Right cardiac atrium (tissue), 5 donors: ENCODE data around the gene JDP2. TPM values are rescaled to one million over a fixed set of nuclear protein-coding genes. Genes with fewer than 3 reads are reported as not detected.

Source experiments
- ATAC-seq, 2 donors: fragments of 200-7000 bp; cut with Tn5 transposase; one replicate each; pipeline versions ENCODE4 v1.8.0 to v1.9.1; 2020; ENCODE audit warnings: moderate library complexity in 2 of 2, mild to moderate bottlenecking in 1 of 2
- DNase-seq, 3 donors: peaks; one replicate each; pipeline ENCODE4 v3.0.0-alpha.2; 2020
- H3K27ac ChIP-seq: one replicate; pipeline ENCODE4 v1.5.1; 2013; ENCODE audit warnings: mild to moderate bottlenecking, low read length, control low read depth, moderate library complexity
- H3K27me3 ChIP-seq: one replicate; pipeline ENCODE4 v1.6.1; 2013; ENCODE audit not compliant: control insufficient read depth, insufficient read depth
- H3K4me1 ChIP-seq: one replicate; pipeline ENCODE4 v1.6.1; 2013; ENCODE audit warnings: low read length; ENCODE audit not compliant: control insufficient read depth, insufficient read depth
- H3K4me3 ChIP-seq: one replicate; pipeline ENCODE4 v1.5.1; 2013; ENCODE audit warnings: low read length, control low read depth
- H3K9me3 ChIP-seq: one replicate; pipeline ENCODE4 v1.6.1; 2013; ENCODE audit warnings: low read length; ENCODE audit not compliant: control insufficient read depth
- WGBS: extraction: QIAGEN DNeasy Blood & Tissue Kit; methylation state at CpG from one replicate; pipeline ENCODE4 v1.1.7; 2013; 5-methylcytosine and 5-hydroxymethylcytosine counted together
- intact Hi-C, 4 donors: fragments of 100-400 bp; cut with DNase I; formaldehyde crosslinking; loops; one replicate each; pipeline versions ENCODE4 v1.11.0 to v1.14.0; 2022 to 2023
- polyA plus RNA-seq: library from polyadenylated mRNA; stranded (reverse); fragments of 200-250 nt; gene quantifications from one replicate; pipeline ENCODE4 v1.2.3, GENCODE V29; 2013
- total RNA-seq, 4 donors: library from RNA; stranded (reverse); fragmentation: NEBNext Ultra II Directional; extraction: Animal tissue kit (Norgen Biotek cat#: 25700); gene quantifications; one replicate each; pipeline ENCODE4 v1.2.1, GENCODE V29; 2021
- donor health status: healthy with polysubstance abuse.
- donor health status: DM: no; HTN: yes; CAD: no.
- donor health status: DM: no; HTN: no; CAD: no.
- donor health status: DM: no; HTN: yes; CAD: no; lungs with severe emphysema.
- donor health status: DM: yes; HTN: yes; CAD: no.

JDP2 gene
- total and polyA plus RNA-seq, 5 donors, result 28.3 to 42.2 (median 39.2) TPM

DNA sequence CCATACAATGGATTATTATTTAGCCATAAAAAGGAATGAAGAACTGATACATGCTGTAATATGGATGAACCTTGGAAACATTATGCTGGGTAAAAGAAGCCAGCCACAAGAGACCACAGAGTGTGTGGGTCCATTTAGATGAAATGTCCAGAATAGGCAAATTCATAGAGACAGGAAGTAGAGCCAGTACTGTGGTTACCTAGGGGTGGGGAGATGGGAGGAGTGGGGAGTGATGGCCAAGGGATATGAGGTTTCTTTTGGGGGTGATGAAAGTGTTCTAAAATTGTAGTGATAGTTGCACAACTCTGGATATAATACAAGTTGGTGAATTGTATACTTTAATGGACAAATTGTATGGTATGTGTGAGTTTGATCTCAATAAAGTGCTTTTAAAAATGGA lies 18.6 kb downstream of the JDP2 start:
- peak in 1 of 3 donors; percentile 22 for DNase-seq
- no peaks in the 10 kb centered on the region for H3K9me3 ChIP-seq
- H3K27me3 ChIP-seq, result no peaks in the 10 kb centered on the region
- ATAC-seq, result no peak
- H3K4me3 ChIP-seq, result no peak overlapping the region
- H3K4me1 ChIP-seq, result peaks cover 19% of the 10 kb centered on the region
- no peak overlapping the region for H3K27ac ChIP-seq
- intact Hi-C loops, result no loop called here

DNA sequence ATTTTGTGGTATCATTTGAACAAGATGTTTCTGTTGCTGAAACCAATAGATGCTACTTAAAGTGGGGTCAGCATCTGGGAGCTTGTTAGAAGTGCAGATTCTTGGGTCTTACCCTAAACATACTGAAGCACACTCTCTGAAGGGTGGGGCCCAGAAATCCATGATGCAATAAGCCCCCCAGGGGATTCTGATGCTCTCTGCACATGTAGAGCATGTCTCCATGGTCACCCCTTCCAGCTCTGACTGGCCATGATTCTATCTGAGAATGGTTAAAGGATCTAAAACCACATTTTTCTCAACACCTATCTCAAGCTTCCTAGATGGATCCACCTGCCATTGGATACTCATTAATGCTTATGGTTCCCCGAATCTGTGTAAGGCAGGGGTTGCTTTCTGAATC lies 20.4 kb downstream of the JDP2 start:
- Histone ChIP-seq H3K9me3 (no peaks in the 10 kb centered on the region), H3K27ac (no peak overlapping the region), H3K27me3 (no peaks in the 10 kb centered on the region), H3K4me1 (peaks cover 24% of the 10 kb centered on the region), H3K4me3 (no peak overlapping the region)
- ATAC-seq, result no peak
- intact Hi-C loops, result no loop called here
- 92% methylated on average over 1 of the region's 1 CpG for WGBS
- peak in 1 of 3 donors; percentile 36 for DNase-seq

DNA sequence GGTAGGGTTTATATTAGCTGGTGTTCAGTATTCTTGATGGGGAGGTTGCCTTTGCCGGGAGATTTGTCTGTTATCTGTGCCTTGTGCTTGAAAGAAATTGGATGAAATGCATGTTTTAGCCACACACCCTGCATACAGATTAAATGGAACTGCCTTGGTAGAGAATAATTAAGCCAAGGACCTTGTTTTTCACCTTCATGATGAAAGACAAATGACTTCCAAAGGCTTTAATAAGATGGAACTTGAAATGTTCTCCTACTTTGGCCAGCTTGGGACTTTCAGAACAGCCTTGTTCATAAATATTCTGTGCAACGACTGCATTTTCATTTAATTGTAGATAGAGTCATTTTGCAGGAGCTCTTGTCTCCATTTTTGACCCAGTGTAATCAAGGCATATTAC lies 21.2 kb downstream of the JDP2 start:
- Histone ChIP-seq H3K27ac (no peak overlapping the region), H3K4me1 (peaks cover 28% of the 10 kb centered on the region), H3K4me3 (no peak overlapping the region), H3K27me3 (no peaks in the 10 kb centered on the region), H3K9me3 (no peaks in the 10 kb centered on the region)
- WGBS, result 30% methylated on average over 2 of the region's 2 CpGs
- no peak for DNase-seq
- intact Hi-C loops, result no loop called here
- ATAC-seq, result no peak

DNA sequence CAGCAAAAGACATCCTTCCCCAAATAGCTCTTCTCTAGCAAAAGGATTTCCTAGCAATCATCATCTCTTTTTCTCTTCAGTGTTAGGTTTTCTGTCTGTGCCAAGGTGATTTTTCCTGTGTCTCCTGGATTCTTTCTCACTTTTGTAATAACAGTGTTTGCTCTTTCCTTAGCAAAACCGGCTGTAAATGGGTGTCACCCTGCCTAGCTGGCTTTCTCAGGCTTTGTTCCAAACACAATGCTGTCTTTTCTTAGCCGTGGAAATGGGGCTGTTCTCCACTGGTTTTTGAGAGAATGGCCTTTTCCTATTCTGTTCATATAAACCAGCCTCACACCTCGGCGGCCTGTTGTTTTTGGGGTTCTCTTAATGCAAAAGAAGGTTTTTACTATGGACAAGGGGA lies 21.9 kb downstream of the JDP2 start:
- intact Hi-C loops, result no loop called here
- peaks cover 33% of the 10 kb centered on the region for H3K4me1 ChIP-seq
- H3K27me3 ChIP-seq, result no peaks in the 10 kb centered on the region
- H3K4me3 ChIP-seq, result no peak overlapping the region
- ATAC-seq, result no peak
- peak in 1 of 3 donors; percentile 1 for DNase-seq
- no peak overlapping the region for H3K27ac ChIP-seq
- H3K9me3 ChIP-seq, result no peaks in the 10 kb centered on the region
- 41% methylated on average over 4 of the region's 4 CpGs for WGBS

DNA sequence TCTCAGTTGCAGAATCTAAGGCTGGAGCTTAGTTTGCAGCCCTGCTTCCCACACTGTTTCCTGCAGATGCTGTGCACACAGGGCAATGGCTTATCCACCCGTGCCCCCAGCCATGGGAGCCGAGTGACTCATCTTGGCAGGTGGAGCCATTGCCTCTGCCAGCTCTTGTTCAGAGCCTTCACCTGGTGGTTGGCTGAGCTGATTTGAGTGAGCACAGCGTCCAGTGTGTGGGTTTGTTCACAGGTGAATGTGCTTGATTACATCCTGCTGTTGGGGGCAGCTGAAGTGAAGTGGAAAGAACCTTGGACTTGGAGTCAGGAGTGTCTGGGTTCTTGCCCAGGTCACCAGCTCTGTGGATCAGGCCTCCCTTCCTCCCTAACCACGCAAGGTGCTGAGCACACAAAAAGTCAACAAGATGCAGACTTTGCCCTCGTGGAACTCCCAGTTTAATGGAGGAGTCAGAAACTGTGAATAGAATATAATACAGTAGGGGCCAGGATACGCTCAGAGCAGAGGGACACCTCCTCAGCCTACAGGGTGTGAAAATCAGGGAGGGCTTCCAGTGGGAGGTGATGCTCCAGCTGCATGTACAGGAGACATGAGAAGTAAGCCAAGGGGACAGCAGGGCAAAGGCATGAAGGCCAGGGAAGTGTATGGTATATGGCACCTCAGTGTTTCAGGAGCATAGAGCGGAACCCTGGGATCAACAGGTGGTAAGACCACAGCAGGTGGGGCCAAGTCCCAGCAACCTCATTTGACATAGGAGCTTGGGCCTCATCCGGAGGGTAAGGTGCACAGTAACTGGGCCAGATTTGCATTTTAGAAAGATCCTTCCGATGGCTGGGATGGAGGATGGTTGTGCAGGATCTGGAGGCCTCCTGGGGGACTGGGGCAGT lies 22.8 kb downstream of the JDP2 start:
- 71% methylated on average over 9 of the region's 9 CpGs for WGBS
- H3K4me3 ChIP-seq, result no peak overlapping the region
- no peaks in the 10 kb centered on the region for H3K9me3 ChIP-seq
- peak; percentile 18 to 55 for ATAC-seq
- no peak overlapping the region for H3K27ac ChIP-seq
- intact Hi-C loops, result no loop called here
- peak in 2 of 3 donors; percentile 20 to 46 for DNase-seq
- H3K4me1 ChIP-seq, result peaks cover 41% of the 10 kb centered on the region
- H3K27me3 ChIP-seq, result no peaks in the 10 kb centered on the region

DNA sequence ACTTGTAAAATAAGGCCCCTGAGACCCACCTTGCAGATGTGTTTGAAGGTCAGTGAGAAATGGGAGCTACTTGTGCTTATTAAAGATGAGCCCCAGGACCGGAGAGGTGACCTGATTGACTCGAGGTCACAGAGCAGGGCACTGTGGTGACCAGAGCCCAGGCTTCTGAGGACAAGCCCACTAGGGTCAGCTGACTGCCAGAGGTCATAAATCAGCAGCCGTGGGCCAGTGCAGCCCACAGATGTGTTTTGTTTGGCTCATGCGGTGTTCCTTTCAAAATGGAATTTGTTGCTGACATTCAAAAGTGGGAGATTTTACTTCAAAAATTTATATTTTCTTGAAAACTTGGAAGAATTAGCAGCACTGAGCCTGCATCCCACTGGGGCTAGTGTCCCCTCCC lies 24.5 kb downstream of the JDP2 start:
- Histone ChIP-seq H3K4me3 (no peak overlapping the region), H3K27ac (peak overlapping the region; percentile 68), H3K27me3 (no peaks in the 10 kb centered on the region), H3K4me1 (peaks cover 51% of the 10 kb centered on the region), H3K9me3 (no peaks in the 10 kb centered on the region)
- 36% methylated on average over 4 of the region's 4 CpGs for WGBS
- DNase-seq (peak in 2 of 3 donors; percentile 76 to 78), ATAC-seq (no peak)
- intact Hi-C loops, result no loop called here

DNA sequence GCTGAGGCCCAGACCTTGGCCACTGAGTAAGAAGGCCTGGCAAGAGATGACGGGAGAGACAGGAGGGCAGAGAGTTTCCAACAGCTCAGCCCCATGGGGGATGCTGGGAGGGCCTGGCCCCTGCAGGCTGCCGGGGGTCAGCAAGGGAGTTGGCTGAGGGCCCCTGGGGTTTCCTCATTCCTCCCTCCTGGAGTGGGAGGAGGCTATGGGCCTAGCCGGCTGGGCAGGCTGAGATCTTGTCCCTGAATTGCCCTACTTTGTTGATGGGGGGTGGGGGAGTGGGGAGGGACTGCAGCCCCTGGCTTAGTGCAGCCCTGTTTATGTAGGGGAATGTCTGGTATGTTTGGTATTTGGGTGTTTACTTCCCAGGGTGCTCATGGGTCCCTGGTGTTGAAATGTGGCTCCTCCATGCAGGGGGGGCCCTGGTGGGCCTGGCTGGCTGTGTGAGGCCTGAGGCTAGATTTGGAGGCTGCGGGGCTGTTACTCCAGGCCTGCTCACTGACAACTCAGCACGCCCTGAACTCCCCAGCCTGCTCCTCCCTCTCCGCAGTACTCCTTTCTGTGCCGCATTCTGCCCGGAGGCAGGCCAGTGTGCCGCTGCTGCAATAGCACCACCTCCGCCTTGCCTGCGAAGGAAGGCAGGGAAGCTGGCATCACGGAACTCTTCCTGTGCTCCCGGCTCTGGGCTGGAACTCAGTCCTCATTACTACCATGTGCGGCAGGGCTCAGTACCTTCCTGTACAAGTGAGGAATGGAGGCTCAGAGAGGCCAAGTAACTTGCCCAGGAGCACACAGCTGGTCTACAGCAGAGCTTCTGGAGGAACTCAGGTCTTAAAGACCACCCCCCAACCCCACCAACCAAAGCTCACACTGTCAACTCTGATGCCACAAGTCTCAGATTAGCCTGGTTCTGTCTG lies 25.3 kb downstream of the JDP2 start:
- 27% methylated on average over 14 of the region's 14 CpGs for WGBS
- ATAC-seq, result peak; percentile 69 to 73
- Histone ChIP-seq H3K9me3 (no peaks in the 10 kb centered on the region), H3K4me3 (no peak overlapping the region), H3K4me1 (peaks cover 53% of the 10 kb centered on the region), H3K27ac (peak overlapping the region; percentile 68), H3K27me3 (no peaks in the 10 kb centered on the region)
- DNase-seq, result peak; percentile 81 to 91 (median 90)
- intact Hi-C loops, result no loop called here

DNA sequence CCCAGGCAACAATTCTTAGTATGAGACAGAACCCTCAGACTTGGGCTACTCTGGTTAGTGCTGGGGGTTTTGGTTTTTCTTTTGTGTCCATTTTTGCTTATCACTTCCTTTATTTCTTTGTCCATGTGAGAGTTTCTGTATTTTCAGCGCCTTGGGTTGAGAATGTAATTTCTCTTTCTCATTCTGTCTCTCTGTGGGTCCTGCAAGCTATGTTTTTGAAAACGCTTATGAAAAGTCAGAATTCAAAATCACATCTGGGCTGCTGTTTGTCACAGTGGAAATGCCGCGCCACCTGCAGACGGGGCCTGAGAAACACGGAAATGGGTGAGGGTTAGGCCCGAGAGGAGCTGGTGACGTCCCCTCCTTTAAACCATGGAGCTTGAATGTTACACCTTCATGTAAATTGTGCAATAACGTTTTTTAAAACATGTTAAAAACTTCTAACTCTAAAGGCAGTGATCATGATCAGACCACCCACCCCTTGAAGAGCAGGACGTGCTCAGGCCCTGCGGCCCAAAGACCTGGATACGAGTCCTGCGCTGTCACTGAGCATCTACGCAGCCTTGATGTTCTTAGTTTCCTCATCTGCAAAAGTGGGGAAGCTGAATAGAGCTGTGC lies 26.1 kb downstream of the JDP2 start:
- no peak for ATAC-seq
- no peak for DNase-seq
- H3K4me1 ChIP-seq, result peaks cover 53% of the 10 kb centered on the region
- no peaks in the 10 kb centered on the region for H3K27me3 ChIP-seq
- WGBS, result 77% methylated on average over 14 of the region's 14 CpGs
- H3K27ac ChIP-seq, result peak overlapping the region; percentile 68
- H3K4me3 ChIP-seq, result no peak overlapping the region
- no peaks in the 10 kb centered on the region for H3K9me3 ChIP-seq
- intact Hi-C loops, result no loop called here

DNA sequence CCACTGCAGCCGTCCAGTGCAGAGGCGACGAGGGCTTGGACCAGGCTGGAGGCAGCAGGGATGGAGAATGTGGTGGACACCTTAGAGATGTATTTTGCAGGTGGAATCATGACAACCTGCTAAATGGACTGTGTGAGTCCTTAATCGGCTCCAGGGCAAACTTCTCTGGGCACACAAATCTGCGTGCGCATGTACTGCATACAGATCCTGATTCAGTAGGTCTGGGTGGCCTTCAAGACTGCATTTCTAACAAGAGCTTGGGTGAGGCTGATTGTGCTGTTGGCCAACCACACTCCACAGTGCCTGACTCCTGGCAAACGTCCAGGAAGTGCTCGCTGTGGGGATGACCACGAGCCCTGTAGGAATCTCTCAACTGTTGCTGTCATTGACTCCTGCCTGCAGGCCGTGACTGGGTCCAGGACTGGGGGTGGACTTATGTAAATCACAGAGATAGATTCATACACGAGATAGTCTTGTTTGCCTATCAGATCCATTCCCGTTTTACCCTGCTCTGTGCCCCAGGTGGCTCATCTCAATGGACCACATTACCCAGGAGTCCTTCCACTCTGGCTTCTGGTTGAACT lies 27.2 kb downstream of the JDP2 start:
- intact Hi-C loops, result loop anchor here in 1 of 4 donors (5.0 kb wide), 1 partner anchor 43 kb away; no protein-coding TSS in a partner anchor
- peaks cover 51% of the 10 kb centered on the region for H3K4me1 ChIP-seq

More for the DNA sequence above, 27.2 kb downstream of the JDP2 start:
- peak; percentile 3 to 4 for ATAC-seq
- WGBS, result 47% methylated on average over 12 of the region's 12 CpGs
- peak overlapping the region; percentile 53 for H3K27ac ChIP-seq
- no peaks in the 10 kb centered on the region for H3K9me3 ChIP-seq
- DNase-seq, result peak; percentile 76 to 88 (median 85)
- no peak overlapping the region for H3K4me3 ChIP-seq
- H3K27me3 ChIP-seq, result no peaks in the 10 kb centered on the region
